ENCODE results near the gene PTGER3. TPM values are rescaled to one million over a fixed set of nuclear protein-coding genes. Genes with fewer than 3 reads are reported as not detected.
"Not testable (repeated sequence)": the region's sequence is repeated elsewhere in the genome, so short reads cannot be mapped to it uniquely, and the experiment has no call there.

The PTGER3 gene
- total RNA-seq, 2 experiments from 2014 or later, result 0.05 TPM; not detected in 1

GRCh38 chr1:70990469-70991253 is 57.0 kb downstream of the PTGER3 start:
- intact Hi-C loops (cut with micrococcal nuclease), result no loop called here
- no peak overlapping the region for H3K4me3 Mint-ChIP-seq
- no peaks in the 10 kb centered on the region for H3K36me3 Mint-ChIP-seq (ENCODE audit: low read depth)
- no peaks in the 10 kb centered on the region for H3K4me1 Mint-ChIP-seq (ENCODE audit: low read depth)
- no peak overlapping the region for H3K27ac Mint-ChIP-seq
- no peaks in the 10 kb centered on the region for H3K9me3 Mint-ChIP-seq
- CTCF ChIA-PET, result interaction anchor here (0.6 kb wide), 1 partner anchor 72 kb away, joined by 3 read pairs; no protein-coding TSS in a partner anchor
- no peak for DNase-seq
- H3K27me3 Mint-ChIP-seq (ENCODE audit: low read depth), result peaks cover 7% of the 10 kb centered on the region

- no peak for DNase-seq
- Mint-ChIP-seq H3K27ac (no peak overlapping the region), H3K9me3 (no peaks in the 10 kb centered on the region), H3K4me3 (no peak overlapping the region), H3K27me3 (ENCODE audit: low read depth) (peaks cover 6% of the 10 kb centered on the region), H3K4me1 (ENCODE audit: low read depth) (no peaks in the 10 kb centered on the region), H3K36me3 (ENCODE audit: low read depth) (no peaks in the 10 kb centered on the region)
- CTCF ChIA-PET, result no interaction called here
- intact Hi-C loops (cut with micrococcal nuclease), result no loop called here
These were observed 60.1 kb downstream of the PTGER3 start for GRCh38 chr1:70987497-70987896.

GRCh38 chr1:70985776-70986225 is 61.8 kb downstream of the PTGER3 start:
- H3K9me3 Mint-ChIP-seq; H3K27ac Mint-ChIP-seq; H3K4me3 Mint-ChIP-seq; intact Hi-C loops (cut with micrococcal nuclease); H3K36me3 Mint-ChIP-seq (ENCODE audit: low read depth); DNase-seq; H3K27me3 Mint-ChIP-seq (ENCODE audit: low read depth); H3K4me1 Mint-ChIP-seq (ENCODE audit: low read depth): not testable (repeated sequence)
- CTCF ChIA-PET, result interaction anchor here (0.6 kb wide), 1 partner anchor 467 kb away, joined by 3 read pairs; no protein-coding TSS in a partner anchor

- H3K9me3 Mint-ChIP-seq; H3K36me3 Mint-ChIP-seq (ENCODE audit: low read depth); intact Hi-C loops (cut with micrococcal nuclease); H3K4me1 Mint-ChIP-seq (ENCODE audit: low read depth); DNase-seq; H3K27ac Mint-ChIP-seq; H3K27me3 Mint-ChIP-seq (ENCODE audit: low read depth); H3K4me3 Mint-ChIP-seq: not testable (repeated sequence)
- CTCF ChIA-PET, result interaction anchor here (0.6 kb wide), 1 partner anchor 468 kb away, joined by 3 read pairs; no protein-coding TSS in a partner anchor
These were observed 62.3 kb downstream of the PTGER3 start for GRCh38 chr1:70985278-70985677.

- H3K4me3 Mint-ChIP-seq, result no peak overlapping the region
- DNase-seq, result no peak
- no peaks in the 10 kb centered on the region for H3K9me3 Mint-ChIP-seq
- CTCF ChIA-PET, result no interaction called here
- no peaks in the 10 kb centered on the region for H3K36me3 Mint-ChIP-seq (ENCODE audit: low read depth)
- H3K27me3 Mint-ChIP-seq (ENCODE audit: low read depth), result peaks cover 13% of the 10 kb centered on the region
- no peak overlapping the region for H3K27ac Mint-ChIP-seq
- intact Hi-C loops (cut with micrococcal nuclease), result no loop called here
- H3K4me1 Mint-ChIP-seq (ENCODE audit: low read depth), result no peaks in the 10 kb centered on the region
These were observed 67.3 kb downstream of the PTGER3 start for GRCh38 chr1:70980361-70980760.

GRCh38 chr1:70979881-70980280 is 67.7 kb downstream of the PTGER3 start:
- Mint-ChIP-seq H3K4me1 (ENCODE audit: low read depth) (no peaks in the 10 kb centered on the region), H3K27ac (no peak overlapping the region), H3K4me3 (no peak overlapping the region), H3K27me3 (ENCODE audit: low read depth) (peaks cover 15% of the 10 kb centered on the region), H3K36me3 (ENCODE audit: low read depth) (no peaks in the 10 kb centered on the region), H3K9me3 (no peaks in the 10 kb centered on the region)
- no peak for DNase-seq
- CTCF ChIA-PET, result no interaction called here
- intact Hi-C loops (cut with micrococcal nuclease), result no loop called here

- Mint-ChIP-seq H3K4me1 (ENCODE audit: low read depth) (no peaks in the 10 kb centered on the region), H3K4me3 (no peak overlapping the region), H3K27ac (no peak overlapping the region), H3K27me3 (ENCODE audit: low read depth) (peaks cover 17% of the 10 kb centered on the region), H3K9me3 (no peaks in the 10 kb centered on the region), H3K36me3 (ENCODE audit: low read depth) (no peaks in the 10 kb centered on the region)
- DNase-seq, result no peak
- intact Hi-C loops (cut with micrococcal nuclease), result no loop called here
- CTCF ChIA-PET, result interaction anchor here (0.9 kb wide), 1 partner anchor 71 kb away, joined by 4 read pairs; no protein-coding TSS in a partner anchor
These were observed 68.3 kb downstream of the PTGER3 start for GRCh38 chr1:70979313-70979712.

GRCh38 chr1:70978623-70979022 is 69.0 kb downstream of the PTGER3 start:
- Mint-ChIP-seq H3K27me3 (ENCODE audit: low read depth) (peaks cover 15% of the 10 kb centered on the region), H3K4me3 (no peak overlapping the region), H3K4me1 (ENCODE audit: low read depth) (no peaks in the 10 kb centered on the region), H3K36me3 (ENCODE audit: low read depth) (no peaks in the 10 kb centered on the region), H3K27ac (no peak overlapping the region), H3K9me3 (no peaks in the 10 kb centered on the region)
- no peak for DNase-seq
- intact Hi-C loops (cut with micrococcal nuclease), result no loop called here
- CTCF ChIA-PET, result interaction anchor here (0.9 kb wide), 1 partner anchor 72 kb away, joined by 4 read pairs; no protein-coding TSS in a partner anchor

GRCh38 chr1:70977575-70977974 is 70.0 kb downstream of the PTGER3 start:
- no peaks in the 10 kb centered on the region for H3K9me3 Mint-ChIP-seq
- no peaks in the 10 kb centered on the region for H3K36me3 Mint-ChIP-seq (ENCODE audit: low read depth)
- intact Hi-C loops (cut with micrococcal nuclease), result no loop called here
- H3K27me3 Mint-ChIP-seq (ENCODE audit: low read depth), result peaks cover 14% of the 10 kb centered on the region
- H3K4me1 Mint-ChIP-seq (ENCODE audit: low read depth), result no peaks in the 10 kb centered on the region
- DNase-seq, result no peak
- H3K27ac Mint-ChIP-seq, result no peak overlapping the region
- H3K4me3 Mint-ChIP-seq, result no peak overlapping the region
- CTCF ChIA-PET, result interaction anchor here (0.5 kb wide), 1 partner anchor 296 kb away, joined by 3 read pairs; no protein-coding TSS in a partner anchor

GRCh38 chr1:70977041-70977440 is 70.6 kb downstream of the PTGER3 start:
- Mint-ChIP-seq H3K27ac (no peak overlapping the region), H3K9me3 (no peaks in the 10 kb centered on the region), H3K36me3 (ENCODE audit: low read depth) (no peaks in the 10 kb centered on the region), H3K27me3 (ENCODE audit: low read depth) (peaks cover 14% of the 10 kb centered on the region), H3K4me1 (ENCODE audit: low read depth) (no peaks in the 10 kb centered on the region), H3K4me3 (no peak overlapping the region)
- intact Hi-C loops (cut with micrococcal nuclease), result no loop called here
- no peak for DNase-seq
- CTCF ChIA-PET, result interaction anchor here (1.0 kb wide), 1 partner anchor 11 kb away, joined by 3 read pairs; no protein-coding TSS in a partner anchor

- H3K4me3 Mint-ChIP-seq, result no peak overlapping the region
- DNase-seq, result no peak
- H3K27me3 Mint-ChIP-seq (ENCODE audit: low read depth), result peaks cover 9% of the 10 kb centered on the region
- intact Hi-C loops (cut with micrococcal nuclease), result no loop called here
- CTCF ChIA-PET, result no interaction called here
- H3K36me3 Mint-ChIP-seq (ENCODE audit: low read depth), result no peaks in the 10 kb centered on the region
- H3K27ac Mint-ChIP-seq, result no peak overlapping the region
- H3K4me1 Mint-ChIP-seq (ENCODE audit: low read depth), result no peaks in the 10 kb centered on the region
- H3K9me3 Mint-ChIP-seq, result no peaks in the 10 kb centered on the region
These were observed 73.9 kb downstream of the PTGER3 start for GRCh38 chr1:70973754-70974153.

GRCh38 chr1:70970407-70970806 is 77.2 kb downstream of the PTGER3 start:
- intact Hi-C loops (cut with micrococcal nuclease), result no loop called here
- no peak overlapping the region for H3K27ac Mint-ChIP-seq
- H3K4me1 Mint-ChIP-seq (ENCODE audit: low read depth), result no peaks in the 10 kb centered on the region
- CTCF ChIA-PET, result no interaction called here
- no peak for DNase-seq
- H3K27me3 Mint-ChIP-seq (ENCODE audit: low read depth), result peaks cover 8% of the 10 kb centered on the region
- H3K9me3 Mint-ChIP-seq, result no peaks in the 10 kb centered on the region
- no peaks in the 10 kb centered on the region for H3K36me3 Mint-ChIP-seq (ENCODE audit: low read depth)
- H3K4me3 Mint-ChIP-seq, result no peak overlapping the region

All from activated naive CD4-positive, alpha-beta T cell treated with anti-CD3 and anti-CD28 coated beads for 36 hours (primary cell).